Activated CD8-positive, alpha-beta memory T cell treated with anti-CD3 and anti-CD28 coated beads, Interleukin-2, amount 50 U/mL, for 1 hour (primary cell): ENCODE measurements around the gene TESPA1.

Source experiments
- DNase-seq: peaks from one replicate; pipeline ENCODE4 v3.0.0-alpha.2; 2020; ENCODE audit errors: extremely low read depth

Gene TESPA1

DNA sequence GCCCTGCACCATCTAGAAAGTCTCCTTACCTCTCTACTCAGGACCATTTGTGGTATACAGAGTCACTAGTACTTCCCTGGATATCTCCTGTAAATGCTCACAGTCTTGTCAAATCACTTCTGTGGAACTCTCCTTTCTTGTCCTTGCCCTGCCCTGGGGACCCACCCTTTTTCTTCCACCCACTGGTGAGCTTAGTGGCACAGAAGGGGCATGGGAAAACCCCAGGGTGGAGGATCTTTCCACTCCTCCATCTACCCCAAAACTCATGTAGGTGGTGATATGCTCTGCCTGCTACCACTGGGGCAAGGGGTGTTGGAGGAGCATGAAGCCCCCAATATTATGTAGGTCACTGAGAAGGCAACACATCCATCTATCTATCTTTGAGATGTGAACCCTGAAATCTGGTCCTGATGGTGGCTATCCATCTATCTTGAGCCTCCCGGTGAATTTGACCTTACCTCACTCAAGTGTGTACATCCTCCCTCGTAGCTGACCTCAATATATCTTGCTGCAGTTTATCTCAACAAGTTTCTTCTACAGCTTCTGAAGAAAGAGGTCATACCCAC lies 943 bp downstream of the TESPA1 start:
- no peak for DNase-seq

DNA sequence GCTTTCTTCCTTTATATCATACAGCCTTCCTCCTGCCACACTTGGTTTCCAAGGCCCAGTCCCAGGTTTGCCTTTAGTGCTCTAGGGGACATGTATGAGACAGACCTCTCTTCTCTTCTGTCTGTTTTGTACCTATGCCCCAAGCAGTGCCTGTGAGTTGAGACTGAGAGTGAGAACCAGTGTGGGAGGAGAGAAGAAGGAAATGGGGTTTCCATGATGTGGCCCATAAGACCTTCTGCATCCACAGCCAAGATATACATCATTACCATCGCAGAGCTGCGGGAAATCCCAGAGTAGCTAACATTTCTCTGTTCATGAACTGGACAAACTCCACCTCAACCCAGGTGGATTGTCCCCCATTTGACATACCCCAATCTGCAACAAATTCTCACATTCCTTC lies 2.8 kb downstream of the TESPA1 start:
- no peak for DNase-seq

DNA sequence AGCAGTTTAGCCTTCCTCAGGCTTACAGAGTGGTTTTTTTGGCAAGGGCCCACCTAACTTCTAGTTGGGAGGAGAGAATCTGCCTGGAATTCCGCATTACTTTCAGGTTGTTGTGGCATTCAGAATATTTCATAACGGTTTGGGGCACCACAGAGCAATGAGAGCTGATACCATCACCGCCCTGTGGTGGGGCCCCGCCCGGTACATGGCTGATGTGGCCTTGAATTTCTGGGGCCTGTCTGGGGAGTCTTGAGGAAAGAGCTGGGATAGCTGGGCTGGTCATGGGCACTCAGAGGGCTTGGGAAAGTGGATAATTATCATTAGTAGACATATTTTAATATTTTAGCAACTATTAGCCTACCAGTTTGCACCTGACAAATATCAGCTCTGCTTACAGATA lies 4.2 kb downstream of the TESPA1 start:
- no peak for DNase-seq

DNA sequence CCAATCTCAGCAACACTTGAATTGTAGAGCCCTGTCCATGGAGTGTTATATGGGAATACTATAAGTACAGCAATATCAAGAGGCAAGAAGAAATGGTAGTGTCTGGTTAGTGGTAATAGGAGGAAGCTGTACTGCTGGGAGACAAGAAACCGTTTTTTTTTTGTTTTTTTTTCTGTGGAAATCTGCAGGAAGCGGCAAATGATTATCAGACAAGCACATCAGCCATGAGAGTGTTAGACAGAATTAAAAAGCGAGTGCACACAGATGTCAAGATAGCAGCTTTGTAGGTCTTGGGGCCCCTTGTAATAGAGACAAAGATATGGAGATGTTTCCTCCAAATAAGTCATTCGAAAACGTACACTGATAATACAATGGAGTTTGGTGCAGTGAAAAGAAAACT lies 6.7 kb downstream of the TESPA1 start:
- no peak for DNase-seq

DNA sequence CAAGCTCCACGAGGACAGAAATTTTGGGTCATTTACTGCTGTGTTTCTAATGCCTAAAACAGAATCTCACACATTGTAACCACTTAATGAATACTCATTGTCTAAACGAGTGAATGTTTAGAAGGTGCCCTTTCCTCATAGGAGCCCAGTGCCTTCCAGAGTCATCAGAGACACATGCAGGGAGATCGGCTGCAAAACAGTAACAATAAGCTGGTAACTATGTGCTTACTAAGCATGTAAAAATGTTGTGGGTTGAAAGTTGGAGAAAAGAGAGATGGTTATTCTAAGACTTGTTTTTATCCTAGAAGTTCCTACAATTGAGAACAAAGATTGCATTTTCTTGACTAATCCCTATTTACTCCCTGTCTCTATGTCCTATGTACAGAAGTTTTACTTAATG lies 7.4 kb downstream of the TESPA1 start:
- DNase-seq, result no peak

DNA sequence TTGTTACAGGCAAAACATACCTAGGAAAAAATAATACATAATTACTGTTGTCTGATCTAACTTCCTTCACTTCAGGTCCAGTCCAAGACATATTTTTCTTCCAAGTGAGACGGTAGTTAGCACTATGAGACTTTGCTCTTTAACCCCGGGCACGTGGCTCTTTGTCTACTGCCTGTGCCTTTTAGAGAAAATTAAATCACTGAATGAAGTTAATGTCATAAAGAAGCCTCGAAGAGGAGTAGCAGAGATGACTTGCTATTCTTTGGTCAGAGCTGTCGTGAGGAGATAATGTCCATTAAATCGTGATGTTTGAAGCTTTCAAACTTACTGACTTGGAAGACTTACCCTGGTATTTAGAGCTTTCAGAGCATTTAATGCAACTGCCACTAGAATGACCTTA lies 8.7 kb downstream of the TESPA1 start:
- DNase-seq, result no peak

DNA sequence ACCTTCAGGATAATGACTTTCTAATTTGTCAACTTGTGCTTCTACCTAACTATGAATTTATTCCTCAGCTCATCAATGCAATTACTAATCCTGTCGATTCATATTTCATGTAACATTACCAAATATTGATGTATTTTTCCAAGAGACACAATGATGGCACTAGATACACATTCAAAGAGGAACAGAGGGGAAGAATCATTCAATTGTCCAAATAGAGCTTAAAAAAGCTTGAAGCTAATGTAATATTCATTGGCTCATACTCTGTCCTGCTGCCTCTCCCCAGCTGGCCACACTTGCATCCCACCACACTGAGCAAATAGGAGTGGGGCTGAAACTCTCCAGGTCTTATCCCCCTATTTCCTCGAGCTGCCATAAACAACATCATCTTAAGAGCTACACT lies 9.3 kb downstream of the TESPA1 start:
- DNase-seq, result no peak

DNA sequence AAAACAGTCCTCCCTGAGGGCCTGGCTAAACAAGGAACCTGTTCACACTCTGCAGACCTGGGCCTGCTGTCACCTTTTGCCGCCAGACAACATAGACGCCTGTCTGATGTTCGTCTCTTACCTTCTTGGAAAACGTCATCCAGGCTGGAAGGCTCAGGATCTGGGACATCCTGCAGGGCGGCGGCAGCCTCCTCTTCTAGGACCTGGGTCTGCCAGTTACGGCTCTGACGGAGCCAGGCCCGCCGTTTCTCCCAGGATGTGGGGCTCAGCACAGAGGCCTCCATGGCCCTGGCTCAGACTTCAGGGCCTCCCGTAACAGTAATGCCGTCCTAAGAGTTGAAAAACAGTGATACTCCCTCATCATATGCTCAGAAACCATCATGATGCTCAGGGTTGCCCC lies 10.3 kb downstream of the TESPA1 start:
- DNase-seq, result no peak

DNA sequence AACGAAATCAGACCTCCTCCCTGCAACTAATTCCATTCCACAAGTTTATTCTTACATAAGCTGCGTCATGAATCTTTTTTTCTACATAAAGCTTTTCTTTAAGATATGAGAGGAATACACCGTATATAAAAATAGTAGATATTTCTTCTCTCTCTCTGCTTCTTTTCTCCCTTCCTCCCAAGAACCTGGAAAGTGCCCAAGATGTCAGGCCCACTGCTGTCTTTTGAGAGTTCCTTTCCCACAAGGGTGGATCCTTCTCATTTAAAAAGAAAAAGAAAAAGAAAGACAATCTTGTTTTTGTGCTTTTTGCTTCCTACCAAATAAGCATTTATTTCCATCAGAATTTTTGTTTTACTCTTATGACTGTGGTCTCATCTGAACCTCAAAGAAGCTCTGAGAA lies 11.0 kb downstream of the TESPA1 start:
- DNase-seq, result no peak

DNA sequence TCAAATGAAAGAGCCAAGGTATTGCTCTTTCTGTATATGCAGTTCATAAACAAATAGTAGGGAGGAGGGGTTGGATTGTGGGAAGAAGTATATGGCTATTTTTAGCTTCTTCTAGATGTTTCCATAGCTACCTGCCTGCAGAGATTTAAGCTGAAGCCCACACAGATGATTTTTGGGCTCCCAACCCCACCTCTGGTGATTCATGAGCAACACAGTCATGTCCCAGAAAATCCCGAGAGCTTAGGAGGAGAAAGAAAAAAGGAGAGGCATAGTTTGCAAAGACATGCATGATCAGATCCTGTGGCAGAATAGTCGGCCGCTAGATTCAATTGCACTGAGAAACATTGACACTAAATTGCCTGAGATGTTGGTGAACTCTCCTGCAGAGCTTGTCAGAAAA lies 13.8 kb downstream of the TESPA1 start:
- DNase-seq, result no peak

DNA sequence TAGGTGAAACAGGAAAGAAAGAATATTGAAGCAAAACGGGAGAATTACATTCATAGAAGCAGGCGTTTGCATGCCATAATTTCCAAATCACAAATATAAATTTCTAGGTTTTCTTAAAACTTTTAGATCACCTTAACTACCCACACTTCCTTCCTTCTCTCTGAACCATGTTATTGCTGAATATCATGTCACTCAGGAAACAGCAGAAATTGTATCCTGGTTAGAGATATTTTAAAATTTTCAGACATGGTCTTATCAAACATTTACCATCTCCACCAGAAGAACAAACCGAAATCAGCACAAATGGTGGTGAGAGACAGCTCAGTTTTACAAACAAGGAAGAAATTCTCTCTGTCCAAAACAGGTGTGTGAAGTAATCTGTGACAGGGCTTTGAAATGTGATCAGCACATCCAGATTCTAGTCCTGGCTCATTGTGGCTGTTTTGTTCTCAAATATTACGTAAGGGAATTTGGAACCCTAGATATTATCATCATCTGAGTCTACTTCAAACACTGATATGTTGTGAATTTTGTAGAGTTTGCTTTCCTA lies 16.3 kb downstream of the TESPA1 start:
- no peak for DNase-seq

DNA sequence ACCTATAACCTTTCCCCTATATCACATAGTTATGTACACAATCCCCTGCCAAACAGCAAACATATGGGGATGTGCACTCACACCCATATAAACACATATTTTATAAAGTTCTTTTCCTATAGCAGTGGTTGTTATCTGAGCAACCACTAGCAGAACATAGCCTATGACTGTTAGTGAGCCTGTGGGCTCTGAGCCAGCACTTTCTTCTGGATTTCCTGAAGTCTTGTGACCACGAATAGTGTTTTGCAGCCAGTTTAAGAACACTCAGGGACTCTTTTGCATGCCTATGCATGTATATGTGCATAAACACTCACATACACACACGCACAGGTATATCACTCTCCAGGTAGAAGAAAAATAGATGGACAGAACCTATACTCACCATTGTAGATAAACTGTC lies 17.1 kb downstream of the TESPA1 start:
- no peak for DNase-seq

DNA sequence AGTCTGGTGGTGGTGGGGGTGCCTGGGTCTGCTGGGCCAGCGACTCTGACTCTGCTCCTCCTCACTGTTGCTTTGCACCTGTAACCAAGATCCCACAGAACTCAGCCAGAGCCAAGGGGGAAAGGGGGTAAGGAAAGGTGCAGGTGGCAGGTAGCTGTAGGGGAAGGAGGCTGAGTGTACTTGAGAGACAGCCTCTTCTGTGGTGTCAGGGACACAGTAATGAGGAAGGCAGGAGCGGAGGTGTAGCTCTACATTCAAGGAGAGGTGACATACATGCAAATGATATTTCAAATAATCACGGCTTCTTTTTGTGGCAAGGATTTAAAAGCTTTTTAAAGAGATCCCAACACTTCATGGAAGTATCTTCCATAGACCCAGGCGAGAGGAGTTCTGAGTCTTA lies 23.4 kb downstream of the TESPA1 start:
- DNase-seq, result no peak

DNA sequence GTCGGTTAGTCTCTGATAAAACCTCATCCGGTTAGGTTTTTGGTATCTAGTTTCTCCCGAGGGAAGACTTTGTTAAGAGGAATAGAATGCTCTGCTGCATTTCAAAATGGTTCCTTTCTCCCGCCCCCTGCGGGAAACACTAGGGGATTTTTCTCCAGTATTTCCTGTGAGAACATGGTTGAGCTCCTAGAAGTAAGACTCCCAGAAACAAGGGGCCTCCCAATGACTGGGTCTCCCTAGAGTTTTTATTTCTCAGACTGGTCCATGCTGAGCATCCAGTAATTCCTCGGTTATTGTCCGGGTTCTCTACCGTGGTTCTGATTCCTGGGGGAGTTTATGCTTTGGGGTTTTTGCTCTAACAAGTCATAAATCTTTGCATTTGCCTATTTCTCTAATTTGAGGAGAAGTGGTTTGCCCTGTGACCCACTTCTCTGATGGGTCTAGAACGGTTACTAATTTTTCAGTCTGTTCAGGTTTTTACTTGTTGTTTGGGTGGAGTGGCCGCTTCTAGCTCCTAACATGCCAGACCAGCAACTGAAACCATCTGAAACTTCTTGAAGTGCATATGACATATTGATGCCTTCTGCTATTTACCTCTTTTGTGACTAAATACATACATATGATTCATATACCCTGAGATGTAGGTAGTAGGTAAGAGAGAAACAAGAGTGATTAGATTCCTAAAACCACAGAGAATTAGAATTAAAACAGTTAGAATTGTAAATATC lies 25.1 kb downstream of the TESPA1 start:
- no peak for DNase-seq

DNA sequence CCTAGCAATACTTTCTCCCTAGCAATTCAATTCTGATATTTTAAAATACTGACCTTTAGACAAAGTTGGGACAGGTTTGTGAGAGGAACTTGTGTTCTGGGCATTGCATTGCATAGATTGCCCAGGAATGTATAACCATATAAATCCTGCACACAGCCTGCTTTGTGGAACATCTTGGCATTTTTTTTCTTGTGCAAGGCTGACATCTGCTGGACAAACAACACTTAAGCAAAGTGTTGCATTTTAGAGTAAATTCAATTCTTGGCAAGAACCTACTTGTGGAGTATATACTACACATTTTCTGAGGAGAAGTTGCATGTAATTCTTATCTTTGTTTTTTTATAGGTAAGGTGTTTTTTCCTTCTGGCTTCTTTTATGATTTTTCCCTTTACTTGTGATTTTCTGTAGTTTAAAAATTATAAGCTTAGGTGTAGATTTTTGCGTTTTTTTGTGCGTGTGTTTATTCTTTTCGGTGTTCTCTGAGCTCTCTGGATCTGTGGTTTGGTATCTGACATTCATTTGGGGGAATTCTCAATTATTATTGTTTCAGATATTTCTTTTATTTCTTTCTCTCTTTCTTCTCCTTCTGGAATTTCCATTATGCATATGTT lies 26.4 kb downstream of the TESPA1 start:
- DNase-seq, result no peak

DNA sequence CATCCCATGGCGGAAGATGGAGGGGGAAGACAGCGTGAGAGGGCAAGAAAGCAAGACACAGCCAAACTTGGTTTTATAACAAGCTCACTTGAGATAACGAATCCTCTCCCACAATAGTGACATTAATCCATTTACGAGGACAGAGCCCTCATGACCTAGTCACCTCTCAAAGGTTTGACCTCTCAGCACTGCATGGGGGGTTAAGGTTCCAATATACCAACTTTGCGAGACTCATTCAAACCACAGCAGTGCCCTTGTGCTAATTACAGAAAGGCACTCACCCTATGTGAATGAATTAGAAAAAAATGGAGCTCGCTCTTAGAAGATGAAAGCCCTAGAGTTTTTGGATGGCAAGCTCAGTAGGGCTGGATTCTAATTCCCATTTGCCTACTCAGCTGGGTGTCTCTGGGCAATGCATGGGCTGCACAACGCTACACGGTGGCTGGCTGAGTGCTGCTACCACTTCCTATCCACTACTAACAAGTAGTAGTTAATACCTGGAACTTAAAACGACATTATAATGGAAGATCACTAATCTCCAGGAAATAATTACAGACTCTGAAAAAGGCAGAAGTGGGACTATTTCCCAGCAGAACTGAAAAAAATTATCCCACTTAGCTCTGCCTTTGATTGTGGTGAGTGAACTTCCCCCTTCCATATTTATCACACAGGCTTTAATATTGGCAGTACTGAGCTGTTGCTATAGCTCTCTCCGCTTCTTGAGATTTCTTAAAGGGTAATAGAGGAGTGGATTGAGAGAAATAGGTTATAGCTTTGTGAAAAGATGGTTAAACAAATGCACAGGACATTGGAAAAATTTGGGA lies 27.5 kb downstream of the TESPA1 start:
- no peak for DNase-seq

DNA sequence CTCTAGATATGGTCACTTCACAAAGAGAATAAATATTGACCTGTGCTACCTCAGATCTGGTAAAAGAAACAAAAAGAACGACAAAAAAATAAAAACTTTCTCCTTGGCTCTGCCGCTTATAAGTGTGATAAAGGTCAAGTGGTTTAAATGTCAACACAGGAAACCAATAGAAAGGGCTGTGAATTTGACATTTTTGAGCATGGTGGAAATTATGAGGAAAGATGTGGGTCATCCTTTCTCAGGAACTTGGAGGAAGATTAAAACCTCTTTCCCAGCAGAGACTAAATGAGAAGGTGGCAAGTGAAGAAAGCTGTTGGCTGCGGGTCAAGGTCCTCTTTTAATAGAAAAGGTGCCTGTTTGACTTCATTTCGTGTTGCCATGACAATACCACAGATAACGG lies 28.2 kb downstream of the TESPA1 start:
- DNase-seq, result no peak

DNA sequence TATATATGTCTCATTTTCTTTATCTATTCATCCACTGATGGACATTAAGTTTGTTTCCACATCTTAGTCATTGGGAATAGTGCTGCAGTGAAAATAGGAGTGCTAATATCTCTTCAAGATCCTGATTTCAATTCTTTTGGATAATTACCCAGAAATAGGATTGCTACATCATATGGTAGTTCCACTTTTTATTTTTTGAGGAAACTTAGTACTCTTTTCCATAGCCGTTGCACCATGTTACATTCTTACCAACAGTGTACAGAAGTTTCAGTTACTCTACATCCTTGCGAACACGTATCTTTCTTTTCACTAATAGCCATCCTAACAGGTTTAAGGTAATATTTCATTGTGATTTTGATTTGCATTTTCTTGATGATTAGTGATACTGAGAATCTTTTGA lies 29.8 kb downstream of the TESPA1 start:
- DNase-seq, result no peak

DNA sequence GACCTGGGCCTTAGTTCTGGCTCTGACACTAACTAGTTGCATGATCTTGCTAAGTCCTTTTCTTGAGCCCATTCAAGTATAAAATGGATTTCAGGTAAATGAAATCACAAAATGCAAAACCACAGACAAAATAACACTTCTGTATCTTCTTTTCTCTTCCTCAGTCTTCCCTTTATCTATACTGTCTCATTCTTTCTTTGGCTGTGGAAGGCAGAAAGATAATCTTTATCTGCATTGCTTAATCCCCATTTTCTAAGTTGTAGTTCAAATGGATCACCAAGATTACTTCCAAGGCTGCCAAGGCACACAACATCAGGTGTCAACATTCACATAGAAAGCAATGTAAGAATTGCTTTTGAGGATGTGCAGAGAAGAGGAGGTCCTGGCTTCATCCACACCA lies 30.3 kb downstream of the TESPA1 start:
- no peak for DNase-seq

DNA sequence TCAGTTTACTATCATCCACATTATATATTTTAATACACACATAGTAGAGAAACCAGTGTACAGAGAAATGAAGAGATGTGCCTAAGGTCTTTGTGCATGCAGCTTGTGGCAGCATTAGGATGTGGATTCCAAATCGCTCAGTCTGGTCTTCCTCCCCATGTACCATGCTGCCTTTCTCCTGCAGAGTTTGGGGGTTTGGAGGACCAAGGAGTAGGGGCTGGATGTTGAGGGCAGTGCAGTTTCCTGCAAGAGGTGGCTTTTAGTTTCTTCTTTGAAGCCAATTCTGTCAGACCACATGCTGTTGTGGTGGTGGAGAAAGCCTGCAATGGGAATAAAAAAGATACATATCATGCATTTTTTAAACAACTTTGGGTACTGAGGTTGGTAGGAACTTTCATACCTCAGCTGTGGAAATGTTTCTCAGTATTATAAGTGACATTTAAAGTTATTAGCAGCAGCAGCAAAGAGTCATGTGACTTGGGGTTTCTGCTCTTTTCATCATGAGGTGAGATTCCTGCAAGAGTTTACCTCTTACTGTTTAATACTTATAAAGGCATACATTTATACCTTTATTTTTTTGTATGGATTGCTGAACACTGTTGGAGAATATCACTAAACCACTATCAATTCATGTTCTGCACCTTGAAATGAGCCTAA lies 34.4 kb downstream of the TESPA1 start:
- no peak for DNase-seq

DNA sequence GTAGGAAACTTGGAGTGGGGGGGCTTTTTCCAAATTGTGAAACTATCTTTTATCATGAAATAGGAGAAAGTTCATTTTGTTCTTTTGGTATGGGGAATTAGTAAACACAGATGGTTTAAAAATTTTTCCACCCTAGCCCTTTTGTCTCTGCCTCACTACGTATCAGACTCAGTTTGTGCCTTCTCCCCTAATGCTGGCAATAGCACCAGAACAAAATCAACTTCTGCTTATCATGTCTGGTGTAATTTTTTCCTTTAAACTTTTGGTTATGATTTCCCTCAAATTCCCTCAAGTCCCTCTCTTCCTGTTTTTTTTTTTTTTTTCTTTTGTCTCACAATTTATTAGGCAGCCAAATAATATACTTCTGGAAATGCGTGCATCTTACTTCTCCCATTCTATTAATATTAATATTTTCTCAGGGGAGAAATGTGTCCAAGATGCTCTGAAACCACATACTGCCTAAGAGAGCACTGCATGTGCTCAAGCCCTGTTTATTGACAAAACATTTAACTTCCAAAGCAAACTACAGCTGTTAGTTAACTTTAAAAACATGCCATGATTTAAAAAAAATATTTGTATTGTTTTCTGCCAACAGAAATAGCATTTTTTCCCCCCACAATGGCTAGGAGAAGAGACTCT lies 35.4 kb downstream of the TESPA1 start:
- DNase-seq, result no peak
